Activated CD4-positive, alpha-beta T cell treated with anti-CD3 and anti-CD28 coated beads, Interleukin-10, Interleukin-2, amounts not matched to agents 100 ng/mL and 50 ng/mL, durations not matched to agents 16 hours and 8 hours (primary cell): Measurements from ENCODE around the gene CRY1.
"Not testable (repeated sequence)": the region's sequence is repeated elsewhere in the genome, so short reads cannot be mapped to it uniquely, and the experiment has no call there.

Experiments used
- DNase-seq: peaks from one replicate; pipeline ENCODE4 v3.0.0-alpha.2; 2020

Gene CRY1

DNA sequence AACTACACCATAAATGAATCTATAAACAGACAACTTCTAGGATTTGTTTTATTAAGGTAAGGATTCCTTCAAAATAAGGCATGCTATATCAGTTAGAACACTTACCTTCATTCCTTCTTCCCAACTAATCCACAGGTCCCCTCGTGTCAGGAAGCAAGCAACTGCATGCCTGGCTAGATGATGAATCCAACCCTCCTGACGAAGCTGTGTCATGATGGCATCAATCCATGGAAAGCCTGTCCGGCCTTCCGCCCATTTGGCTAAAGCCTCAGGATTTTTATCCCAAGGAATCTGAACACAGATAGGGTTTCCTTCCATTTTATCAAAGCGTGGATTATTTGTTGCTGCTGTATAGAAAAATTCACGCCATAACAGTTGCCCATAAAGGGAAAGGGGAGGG is 93.9 kb downstream of the CRY1 start:
- DNase-seq: no peak

DNA sequence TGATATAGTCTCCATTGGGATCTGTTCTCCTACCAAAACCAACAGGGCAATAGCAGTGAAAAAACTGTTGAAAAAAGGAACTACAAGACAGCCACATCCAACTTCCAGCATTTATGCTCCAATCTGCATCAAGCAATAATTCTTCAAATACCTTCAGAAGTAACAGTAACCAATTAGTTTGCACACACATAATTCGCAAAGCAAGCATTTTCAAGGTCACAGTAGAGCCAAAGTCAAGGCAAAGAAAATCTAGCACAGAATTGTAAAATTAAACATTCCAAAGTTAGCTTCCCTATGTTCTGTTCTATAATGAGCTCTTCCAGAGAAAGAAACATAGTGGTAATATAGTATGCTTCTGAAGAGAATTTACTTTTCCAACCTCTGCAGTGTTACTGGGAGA is 95.4 kb downstream of the CRY1 start:
- no peak for DNase-seq

DNA sequence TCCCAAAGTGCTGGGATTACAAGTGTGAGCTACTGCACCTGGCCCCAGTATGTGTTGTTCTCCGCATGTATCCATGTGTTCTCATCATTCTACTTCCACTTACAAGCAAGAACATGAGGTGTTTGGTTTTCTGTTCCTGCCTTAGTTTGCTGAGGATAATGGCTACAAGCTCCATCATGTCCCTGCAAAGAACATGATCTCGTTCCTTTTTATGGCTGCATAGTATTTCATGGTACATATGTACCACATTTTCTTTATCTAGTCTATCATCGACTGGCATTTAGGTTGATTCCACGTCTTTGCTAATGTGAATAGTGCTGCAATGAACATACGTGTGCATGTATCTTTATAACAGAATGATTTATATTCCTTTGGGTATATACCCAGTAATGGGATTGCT is 97.2 kb downstream of the CRY1 start:
- not testable (repeated sequence) for DNase-seq

DNA sequence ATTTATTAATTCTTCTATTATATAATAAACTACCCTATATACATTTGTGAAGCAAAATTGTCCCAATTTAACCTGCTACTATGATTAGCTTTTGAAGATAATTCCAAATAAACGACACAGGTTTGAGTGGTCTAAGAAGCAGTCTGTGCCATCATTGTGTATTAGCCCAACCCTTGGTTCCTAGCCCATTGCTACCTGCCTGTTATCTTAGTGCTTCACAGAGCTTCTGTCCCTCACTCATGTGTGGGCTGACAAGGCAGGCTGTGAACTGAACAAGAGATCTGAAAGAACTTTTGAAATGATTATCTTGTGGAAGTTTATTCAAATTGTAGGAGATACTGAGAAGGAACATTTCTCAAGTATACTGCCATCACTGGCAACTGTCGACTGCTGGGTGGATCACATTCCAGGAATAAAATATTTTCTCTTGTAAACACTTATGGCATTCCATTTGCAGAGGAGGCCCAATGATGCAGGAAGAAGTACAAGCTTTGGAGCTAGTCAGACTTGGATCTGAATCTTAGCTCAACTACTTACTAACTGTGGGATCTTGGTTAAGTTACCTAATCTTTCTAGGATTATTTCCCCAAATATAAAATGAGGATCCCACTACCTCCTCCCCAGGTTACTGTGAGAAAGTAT is 98.6 kb downstream of the CRY1 start:
- DNase-seq: no peak

DNA sequence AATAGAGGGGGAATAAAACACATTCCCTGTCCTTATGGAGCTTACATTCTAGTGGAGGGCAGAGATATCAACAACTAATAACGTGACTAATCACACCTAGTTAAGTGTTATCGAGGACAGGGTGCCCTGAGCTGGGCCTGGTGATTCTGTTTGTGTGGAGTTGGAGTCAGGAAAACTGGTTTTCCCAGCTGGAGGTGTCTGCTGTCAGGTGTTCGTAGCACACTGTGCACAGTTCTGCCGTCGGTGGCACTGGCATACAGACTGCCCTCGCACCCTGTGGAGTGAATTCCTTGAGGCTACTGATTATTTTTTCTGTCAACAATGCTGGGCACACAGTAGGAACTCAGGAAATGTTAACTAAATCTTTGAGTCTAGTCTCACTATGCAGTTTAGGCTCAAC is 105.5 kb downstream of the CRY1 start:
- no peak for DNase-seq

DNA sequence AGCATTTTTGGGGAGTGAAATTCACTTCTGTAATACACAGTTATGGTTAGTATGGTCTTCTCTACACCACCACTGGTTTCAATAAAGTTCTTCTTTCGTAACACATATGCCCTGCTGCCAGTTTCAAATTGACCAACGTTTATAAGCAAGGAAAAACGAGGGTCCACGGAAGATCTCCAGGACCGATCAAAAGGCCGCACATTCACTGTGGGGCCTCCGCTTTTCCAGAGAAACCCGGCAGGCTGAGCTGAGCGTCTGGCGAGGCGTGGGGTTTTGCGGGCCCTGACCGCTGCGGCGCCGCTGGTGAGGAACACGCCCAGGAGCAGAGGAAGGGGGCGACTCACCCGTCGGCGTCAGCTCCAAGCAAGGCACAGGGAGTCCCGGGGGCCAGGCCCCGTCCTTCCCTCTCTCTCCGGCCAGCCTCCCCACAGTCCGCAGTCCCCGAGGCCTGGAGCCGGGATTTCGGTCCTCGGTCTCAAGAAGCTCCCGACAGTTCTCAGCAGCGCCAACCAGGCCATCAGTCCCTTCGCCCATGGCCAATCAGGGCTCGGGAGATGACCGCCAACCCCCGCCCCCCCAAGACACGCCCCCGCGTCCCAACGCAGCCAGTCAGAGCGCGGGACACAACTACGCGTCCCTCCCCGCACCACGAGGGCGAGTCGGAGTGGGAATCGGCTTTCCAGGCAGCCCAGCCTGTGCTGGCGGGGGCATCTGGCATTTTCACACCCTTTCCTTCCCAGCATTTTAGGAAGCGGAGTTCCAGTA is 106.5 kb downstream of the CRY1 start, which contains the start of gene MTERF2:
TSS of gene MTERF2 (minus strand) at position 522 of the 765 bp plus-strand sequence. CDS start 8,432 bp downstream, outside the sequence.
- DNase-seq: peak; percentile 88

DNA sequence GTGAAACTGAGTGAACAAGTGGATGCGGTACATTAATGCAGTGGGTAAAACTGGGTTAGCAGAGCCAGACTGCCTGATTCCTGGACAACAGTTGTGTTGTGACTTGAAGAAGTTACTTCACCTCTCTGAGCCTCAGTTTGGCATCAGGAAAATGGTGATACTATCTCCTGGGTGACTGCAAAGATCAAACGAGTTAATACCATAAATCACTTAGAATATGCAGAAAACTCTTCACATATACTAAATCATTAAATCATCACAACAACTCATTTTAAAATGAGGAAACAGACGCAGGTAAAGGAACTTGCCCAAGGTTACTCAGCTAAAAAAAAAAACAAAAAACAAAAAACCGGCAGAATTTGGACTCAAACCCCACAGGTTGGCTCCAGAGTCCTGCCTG is 107.2 kb downstream of the CRY1 start:
- no peak for DNase-seq

DNA sequence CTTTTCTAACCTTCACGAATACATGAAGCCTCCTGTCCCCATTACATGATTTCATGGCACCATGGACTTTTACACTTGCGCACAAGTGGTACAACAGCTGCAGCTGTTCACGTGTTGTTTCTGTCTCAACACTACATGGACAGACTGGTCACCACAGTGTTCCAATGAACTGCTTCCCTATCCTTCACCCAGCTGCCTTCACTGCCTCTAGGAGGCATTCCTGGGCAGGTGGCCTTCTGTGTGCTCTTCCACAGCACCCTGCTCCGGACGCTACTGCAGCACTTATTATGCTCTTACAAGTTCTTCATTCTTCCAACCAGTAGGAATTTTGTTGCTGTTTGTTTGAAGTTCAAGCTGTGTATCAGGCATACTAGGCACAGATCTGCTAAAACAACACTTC is 107.9 kb downstream of the CRY1 start:
- DNase-seq: no peak

DNA sequence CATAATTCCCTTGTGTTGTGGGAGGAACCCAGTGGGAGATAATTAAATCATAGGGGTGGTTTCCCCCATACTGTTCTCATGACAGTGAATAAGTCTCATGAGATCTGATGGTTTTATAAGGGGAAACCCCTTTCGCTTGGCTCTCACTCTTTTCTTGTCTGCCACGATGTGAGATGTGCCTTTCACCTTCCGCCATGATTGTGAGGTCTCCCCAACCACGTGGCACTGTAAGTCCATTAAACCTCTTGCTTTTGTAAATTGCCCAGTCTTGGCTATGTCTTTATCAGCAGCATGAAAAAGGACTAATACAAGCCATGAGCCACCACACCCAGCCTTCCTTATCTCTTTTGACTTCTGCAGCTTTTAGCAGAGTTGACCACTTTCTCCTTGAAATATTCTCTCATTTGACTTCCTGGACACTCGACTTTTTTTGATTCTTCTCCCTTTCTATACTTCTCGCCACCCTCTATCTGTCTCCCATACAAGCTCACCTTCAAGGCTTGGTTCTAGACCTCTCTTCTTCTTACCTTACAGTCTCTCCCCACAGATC is 108.7 kb downstream of the CRY1 start:
- DNase-seq: no peak

DNA sequence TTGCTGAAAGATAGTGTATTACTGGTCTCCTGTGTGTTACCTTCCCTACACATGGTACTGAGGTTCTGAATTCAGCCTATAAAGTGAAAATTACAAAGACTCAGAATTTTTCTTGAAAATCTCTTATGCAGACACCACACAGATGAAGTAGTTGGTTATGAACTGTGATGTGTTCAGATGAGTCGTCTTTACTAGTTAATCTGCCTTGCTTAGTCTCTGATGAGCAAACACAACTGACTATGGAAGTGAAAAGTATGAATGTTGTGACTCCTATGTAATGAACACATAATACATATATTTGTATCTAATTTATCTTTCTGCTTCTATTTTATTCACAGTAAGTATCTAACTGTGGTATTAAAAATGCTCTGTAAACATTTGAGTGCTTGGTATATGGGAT is 111.1 kb downstream of the CRY1 start:
- no peak for DNase-seq

DNA sequence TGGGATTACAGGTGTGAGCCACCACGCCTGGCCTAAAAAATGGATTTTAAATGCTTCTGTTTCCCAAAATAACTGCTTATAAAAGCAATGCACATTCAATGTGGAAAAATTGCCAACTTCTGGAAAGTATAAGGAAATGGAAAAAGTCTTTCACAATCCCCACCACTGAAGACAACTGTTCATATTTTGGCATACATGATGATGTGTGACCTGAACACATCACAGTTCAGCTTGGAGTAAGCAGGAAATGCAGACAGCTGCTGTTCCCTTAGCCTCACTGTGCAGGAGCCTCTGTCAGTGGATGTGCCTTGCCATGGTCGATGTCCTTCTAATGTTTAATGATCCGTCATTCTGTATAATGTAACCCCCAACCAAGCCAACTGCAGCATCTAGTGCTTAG is 111.6 kb downstream of the CRY1 start:
- no peak for DNase-seq

DNA sequence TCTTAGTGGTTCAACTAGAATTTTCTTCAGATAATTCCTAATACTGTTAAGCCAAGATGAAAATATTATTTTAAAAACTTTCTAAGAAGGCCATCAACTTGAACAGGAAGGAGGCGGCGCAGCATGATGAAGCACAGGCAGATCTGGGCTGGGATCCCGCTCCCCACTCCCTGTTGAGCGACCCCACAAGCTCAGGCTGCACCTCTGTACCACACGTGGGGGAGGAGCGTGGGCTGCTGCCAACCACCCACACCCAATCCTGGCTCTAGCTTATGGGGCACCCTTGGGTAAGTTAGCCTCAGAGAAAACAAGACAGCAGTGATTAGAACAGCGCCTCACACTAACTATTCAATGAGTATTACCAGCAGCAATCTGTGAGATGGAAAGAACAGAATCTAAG is 112.4 kb downstream of the CRY1 start:
- no peak for DNase-seq

DNA sequence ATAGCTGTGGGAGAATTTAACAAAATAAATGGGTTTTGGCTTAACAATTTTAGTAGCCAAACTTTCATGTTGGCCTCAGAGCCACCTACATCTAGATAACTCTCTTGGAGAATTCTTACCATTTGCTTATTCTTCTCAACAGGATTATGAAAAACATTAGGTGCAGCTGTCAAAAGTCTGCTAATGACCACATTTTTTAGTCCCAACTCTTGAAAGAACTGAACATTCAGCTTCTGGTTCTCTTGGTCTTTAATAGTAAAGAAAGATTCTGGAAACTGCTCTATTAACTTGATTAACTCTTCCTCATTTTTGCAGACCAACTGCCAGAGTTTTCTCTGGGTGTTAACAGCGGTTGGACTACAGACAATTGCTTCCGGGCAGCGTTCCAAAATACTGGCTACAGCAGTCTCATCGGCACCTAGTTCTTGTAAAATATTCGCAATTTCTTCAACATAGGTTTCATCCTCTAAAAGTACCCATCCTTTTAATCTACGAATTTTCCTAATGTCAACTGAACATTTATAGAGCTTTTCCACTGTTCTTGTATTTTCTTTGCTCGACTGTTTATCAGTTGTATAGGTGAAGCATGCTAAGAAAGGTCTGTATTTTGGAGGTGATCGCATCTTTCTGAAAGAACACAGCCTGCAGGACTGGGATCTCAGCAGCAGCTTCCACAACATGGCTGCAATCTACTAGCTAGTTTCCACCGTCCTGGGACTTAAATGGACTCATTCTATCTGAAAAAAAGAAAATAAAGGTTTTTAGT is 115.1 kb downstream of the CRY1 start:
- DNase-seq: no peak

DNA sequence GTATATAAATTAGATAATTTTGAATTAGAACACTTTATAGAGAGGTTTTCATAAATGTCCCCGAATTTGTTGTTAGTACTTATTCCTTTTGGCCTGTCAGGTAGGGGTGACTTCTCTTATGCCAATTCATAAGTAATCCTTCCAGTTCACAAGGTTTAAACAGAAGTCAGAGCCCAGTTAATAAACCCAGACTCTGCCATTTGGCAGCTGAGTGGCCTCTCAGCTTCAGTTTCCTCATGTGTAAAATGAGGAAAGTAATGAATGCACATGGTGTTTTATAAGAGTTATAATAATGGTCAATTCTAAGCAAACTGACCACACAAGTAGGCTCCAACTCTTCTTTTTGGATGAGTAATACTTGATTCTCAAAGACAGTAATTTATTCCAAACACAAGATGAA is 116.7 kb downstream of the CRY1 start:
- no peak for DNase-seq

DNA sequence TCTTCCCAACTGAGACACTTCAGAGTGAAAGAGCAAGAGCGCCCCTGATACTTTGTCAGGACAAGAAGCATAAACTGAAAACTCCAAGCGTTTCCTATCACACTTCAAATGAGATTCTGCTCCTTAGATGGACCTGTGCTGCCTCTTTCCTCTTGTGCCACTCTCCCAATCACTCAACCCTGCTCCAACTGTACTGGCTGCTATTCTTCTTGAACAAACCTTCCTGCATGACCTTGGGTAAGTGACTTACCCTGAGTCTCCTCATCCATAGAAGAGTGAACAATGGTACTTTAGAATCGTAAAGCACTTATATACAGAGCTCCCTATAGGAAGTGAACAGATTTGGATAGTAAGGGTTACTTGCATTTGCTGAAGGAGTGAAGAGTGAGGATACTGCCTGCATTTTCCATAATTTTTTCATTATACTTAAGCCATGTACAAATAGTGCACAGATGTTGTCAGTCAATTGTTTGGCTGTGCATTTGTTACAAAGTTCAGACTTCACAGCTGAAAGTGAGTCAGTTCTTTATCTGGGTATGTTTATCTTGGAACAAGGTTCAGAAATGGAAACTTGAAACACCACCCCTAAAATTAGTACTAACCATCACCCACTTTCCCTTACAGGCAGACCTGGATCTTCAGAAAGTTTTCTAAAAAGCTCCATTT is 117.2 kb downstream of the CRY1 start:
- DNase-seq: no peak

DNA sequence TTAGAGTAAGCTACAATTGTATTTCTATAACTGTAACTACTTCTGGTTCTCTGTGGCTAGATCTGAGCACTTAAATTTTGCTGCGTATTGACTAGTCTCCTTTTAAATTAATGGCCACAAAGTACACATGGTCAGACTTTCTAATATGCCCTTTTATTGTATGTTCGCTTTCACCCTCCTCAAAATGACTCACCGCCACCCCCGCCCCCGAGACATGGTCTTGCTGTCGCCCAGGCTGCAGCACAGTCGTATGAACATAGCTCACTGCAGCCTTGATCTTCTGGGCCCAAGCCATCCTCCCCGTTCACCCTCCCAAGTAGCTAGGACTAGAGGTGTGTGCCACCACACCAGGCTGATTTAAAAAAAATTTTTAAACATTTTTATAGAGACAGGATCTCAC is 118.3 kb downstream of the CRY1 start:
- DNase-seq: no peak

DNA sequence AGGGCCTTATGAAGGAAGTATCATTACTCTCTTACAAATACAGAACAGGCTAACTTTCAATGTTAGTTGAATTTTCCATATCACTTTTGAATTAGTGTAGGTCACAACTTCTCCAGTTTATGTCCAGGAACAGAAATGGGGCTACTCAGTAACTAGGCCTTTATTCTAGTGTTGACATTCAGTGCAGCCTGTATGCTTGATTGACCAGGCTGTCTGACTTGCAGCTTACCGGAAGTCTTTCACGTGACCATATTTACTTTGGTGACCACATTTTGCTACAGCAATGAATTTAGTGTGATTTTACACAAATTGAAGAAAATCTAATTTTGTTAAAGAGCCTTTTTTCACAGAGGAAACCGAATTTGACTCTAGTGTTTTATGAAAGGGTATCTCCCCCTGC is 118.8 kb downstream of the CRY1 start:
- DNase-seq: no peak

DNA sequence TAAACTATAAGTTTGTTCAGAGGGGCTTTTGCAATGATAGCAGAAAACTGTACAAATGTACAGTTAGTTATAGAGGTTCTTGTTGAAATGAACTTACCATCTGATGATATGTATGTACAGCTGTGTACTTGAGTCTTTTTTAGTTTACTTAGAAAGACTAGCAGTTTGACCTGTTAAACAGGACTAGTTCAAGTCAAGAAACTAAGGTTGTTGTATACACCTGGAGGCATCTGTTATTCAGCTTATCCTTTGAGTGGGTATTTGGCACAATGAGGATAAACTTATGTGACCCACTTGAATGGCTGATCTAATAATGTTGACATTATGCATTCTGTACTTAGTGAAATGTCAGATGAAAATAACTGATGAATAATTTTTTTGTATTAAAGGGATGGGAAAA is 119.8 kb downstream of the CRY1 start:
- no peak for DNase-seq

DNA sequence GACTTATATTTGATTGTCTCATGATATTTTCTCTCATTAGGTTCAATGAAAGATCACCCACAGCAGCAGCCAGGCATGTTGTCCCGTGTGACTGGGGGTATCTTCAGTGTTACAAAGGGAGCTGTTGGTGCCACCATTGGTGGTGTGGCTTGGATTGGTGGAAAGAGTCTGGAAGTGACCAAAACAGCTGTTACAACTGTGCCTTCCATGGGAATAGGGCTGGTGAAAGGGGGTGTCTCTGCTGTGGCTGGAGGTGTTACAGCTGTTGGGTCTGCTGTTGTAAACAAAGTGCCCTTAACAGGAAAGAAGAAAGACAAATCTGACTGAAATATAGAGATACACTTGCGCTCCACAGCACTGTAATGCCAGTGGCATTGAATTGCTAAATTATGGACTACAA is 122.3 kb downstream of the CRY1 start:
- no peak for DNase-seq

DNA sequence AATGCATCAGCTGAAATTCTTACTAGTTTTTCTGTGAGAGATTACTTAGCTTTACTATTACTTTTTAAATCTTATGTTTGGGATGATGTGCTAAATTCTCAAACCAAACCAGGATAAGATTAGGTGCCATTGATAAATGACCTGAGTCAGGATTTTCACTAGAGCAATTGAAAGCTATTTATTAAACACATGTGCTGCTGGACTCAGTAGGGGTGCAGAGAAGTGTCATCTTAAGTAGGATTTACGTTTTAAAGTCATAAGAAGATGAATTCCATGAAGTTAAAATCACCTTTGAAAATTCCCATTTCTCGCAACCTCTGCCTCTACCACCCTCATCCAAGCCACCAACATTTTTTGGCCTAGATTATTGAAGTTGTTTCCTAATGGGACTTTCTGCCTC is 128.8 kb downstream of the CRY1 start:
- no peak for DNase-seq

DNA sequence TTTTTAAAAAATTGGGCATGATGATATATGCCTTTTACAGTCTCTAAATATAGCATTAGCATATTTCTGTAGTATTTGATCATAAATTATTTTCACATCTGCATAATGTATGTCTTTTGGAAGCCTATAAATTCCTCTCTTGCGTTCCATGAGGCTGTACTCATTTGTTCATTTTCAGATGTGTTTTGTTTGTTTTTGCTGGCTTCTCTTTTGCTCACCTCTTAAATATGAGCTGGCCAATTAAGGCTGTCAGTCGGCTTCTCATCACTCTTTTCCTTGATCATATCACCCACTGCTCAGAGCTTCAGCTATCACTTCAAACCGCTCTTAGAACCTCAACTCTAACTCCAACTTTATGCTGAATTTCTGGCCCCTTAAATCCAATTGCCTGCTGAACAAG is 131.1 kb downstream of the CRY1 start:
- DNase-seq: no peak

DNA sequence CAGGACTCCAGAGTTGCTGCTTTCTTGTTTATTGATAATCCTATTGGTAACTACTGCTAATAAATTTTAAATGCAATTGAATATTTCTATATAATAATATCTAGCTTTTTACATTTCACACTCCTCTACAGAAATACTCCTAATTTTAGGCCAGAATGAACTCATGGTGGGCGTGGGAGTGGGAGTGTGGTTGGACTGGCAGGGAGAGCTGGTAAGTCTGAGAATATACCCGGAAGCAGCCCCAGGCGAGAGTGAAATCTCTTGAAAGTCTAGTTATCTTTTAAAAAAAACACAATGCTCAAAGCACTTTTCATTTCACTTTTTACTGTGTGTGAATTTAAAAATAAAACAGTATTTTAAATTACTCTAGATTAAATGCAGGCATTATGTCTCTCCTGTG is 132.9 kb downstream of the CRY1 start:
- DNase-seq: no peak

DNA sequence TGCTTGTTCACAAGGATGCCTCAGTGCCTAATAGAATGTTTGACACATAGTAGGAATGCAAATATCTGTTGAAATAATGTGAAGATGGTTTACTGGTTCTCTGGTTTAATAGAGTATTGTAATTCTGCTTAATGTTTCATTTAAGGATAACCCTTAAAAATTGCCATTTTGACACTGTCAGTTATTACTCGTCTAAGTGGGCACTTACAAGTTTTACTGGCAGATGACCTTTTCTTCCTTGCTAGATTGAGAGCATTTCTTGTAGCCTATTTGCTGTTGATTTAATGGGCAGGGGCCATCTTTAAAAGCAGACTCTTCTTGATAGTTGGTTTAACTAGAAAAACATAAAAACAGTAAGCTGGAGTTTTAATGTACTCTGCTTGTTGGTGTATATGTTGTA is 135.8 kb downstream of the CRY1 start:
- DNase-seq: no peak
